Ecto neural progenitor cell (in vitro differentiated cells): ENCODE measurements around the gene FARP1.
"Not testable (repeated sequence)": the region's sequence is repeated elsewhere in the genome, so short reads cannot be mapped to it uniquely, and the experiment has no call there.

Source experiments
- DNase-seq: peaks from one replicate; pipeline ENCODE4 v3.0.0-alpha.2; 2018; ENCODE audit warnings: low spot score

Gene FARP1

DNA sequence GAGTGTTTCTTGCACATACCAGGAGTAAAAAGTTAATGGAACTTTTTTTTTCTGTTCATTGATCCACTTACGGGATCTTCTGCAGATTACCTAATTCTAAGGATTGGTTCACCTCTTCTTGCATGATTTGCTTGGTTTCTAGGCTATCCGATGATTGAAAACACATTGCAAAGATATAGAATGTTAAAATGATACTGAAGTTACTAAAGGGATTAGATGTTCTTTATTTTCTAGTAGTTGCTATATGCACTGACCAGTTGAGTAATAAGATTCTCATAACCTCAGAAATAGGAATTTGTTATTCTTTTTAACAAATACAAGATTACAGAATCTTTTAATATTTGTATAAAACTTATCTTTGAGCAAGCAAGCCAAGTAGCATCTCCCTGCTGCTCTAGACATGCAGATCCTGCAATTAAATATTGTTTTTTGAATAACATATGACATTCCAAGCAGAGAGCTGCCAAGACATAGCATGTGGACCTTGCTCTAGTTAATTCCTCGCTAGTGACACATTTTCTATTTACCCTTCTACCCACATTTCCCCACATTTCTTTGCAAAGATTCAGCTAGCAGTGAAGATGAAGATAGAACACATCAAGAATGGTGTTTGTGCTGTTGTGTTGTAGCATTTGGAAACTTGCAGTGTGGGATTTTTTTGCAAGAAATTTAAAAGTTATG lies 85.9 kb downstream of the FARP1 start:
- DNase-seq = no peak

DNA sequence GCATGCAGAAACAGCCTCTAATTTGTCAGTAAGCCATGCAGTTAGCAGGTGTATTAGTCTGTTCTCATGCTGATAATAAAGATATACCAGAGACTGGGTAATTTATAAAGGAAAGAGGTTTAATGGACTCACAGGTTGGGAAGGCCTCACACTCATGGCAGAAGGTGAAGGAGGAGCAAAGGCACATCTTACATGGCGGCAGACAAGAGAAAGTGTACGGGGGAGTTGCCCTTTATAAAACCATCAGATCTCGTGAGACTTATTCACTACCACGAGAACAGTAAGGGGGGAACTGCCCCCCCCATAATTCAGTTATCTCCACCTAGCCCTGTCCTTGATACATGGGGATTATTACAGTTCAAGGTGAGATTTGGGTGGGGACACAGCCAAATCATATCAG lies 87.9 kb downstream of the FARP1 start:
- DNase-seq = not testable (repeated sequence)

- DNase-seq = no peak
Measured at GRCh38 chr13:98232456-98232855, 89.6 kb downstream of the FARP1 start.

GRCh38 chr13:98233127-98233526 lies 90.2 kb downstream of the FARP1 start:
- no peak for DNase-seq

GRCh38 chr13:98234348-98234747 lies 91.5 kb downstream of the FARP1 start:
- DNase-seq = no peak

DNA sequence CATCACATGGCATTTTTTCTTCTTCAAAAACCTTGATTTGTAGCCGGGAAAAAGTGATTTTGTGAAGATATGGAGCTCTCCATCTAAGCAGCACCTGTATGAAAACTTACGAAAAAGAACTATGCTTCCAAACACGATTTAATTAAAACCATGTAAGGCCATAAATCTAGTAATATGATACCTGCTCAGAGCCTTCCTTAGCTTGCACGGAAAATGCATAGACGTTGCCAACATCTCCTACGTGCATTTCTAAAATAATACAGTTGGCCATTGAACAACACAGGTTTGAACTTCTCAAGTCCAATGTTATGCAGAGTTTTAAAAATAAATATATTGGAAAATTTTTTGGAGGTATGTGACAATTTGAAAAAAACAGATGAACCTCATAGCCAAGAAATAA lies 93.3 kb downstream of the FARP1 start:
- DNase-seq = no peak

GRCh38 chr13:98237331-98237730 lies 94.4 kb downstream of the FARP1 start:
- DNase-seq = no peak

- DNase-seq = no peak
Measured at GRCh38 chr13:98239162-98240076, 96.5 kb downstream of the FARP1 start.

- DNase-seq = no peak
Measured at GRCh38 chr13:98240135-98240534, 97.2 kb downstream of the FARP1 start.

- DNase-seq = no peak
Measured at GRCh38 chr13:98240974-98241373, 98.1 kb downstream of the FARP1 start.

- no peak for DNase-seq
Measured at GRCh38 chr13:98241976-98242375, 99.1 kb downstream of the FARP1 start.

- no peak for DNase-seq
Measured at GRCh38 chr13:98242403-98242802, 99.5 kb downstream of the FARP1 start.

DNA sequence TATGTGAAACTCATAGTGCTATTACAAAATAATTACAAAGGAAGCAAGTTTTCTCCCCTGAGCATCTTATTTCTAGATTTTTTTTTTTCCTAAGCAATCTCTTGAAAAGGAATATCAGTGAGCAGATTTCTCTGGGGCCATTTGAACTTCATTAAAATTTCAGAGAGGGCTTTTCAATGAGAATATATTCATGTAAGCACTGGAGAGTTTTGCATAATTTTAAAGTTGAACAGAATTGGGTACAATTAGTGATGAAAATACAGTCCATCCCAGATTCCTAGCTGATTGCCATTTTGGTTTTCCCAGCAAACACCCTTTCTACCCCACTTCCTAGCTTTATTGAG lies 101.0 kb downstream of the FARP1 start:
- no peak for DNase-seq

- no peak for DNase-seq
Measured at GRCh38 chr13:98246538-98247172, 103.8 kb downstream of the FARP1 start.

GRCh38 chr13:98251708-98252107 lies 108.8 kb downstream of the FARP1 start:
- no peak for DNase-seq

DNA sequence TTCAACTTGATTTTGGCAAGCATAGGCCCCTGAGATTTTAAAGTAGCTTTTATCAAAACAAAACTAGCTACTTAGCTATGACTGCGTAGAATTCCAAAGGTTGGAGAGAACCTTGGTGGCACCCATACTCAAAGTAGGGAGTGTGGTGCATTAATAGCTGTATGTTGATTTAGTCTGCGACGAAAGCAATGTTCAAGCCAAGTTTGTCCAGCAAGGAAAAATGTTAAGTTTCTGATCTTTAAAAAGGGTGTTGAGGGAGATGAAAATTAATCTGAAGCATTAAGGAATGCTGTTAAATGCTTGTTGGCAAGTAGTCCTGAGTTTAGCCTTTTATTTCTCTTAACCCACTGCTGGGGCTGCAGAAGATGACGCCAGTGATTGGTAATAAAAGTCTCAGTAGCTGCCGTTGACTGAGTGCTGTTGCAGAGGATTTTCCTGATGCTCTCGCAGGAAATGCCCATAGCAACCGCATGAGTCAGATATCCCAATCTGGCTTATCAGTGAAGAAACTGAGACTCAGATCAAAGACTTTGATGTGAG lies 110.1 kb downstream of the FARP1 start:
- no peak for DNase-seq

DNA sequence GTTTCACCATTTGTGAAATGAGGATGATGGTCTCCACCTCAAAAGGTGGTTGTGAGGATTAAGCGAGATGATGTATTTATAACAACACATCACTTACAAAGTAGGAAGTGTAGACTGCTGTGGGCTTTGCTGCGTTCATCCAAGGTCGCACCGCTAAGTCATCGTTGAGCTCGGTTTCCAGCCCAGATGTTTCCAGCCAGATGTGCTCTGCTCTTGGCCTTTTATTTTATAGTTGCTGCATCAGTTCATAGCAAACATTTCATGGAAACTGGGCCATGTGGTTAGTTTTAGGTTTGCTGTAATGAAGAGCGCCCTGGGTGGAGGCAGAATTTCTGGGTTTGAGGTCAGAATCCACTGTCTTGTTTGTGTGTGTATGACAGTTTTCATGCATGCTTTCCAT lies 110.6 kb downstream of the FARP1 start:
- DNase-seq = no peak

GRCh38 chr13:98254513-98254912 lies 111.6 kb downstream of the FARP1 start:
- DNase-seq = no peak

GRCh38 chr13:98258226-98258625 lies 115.3 kb downstream of the FARP1 start:
- no peak for DNase-seq

GRCh38 chr13:98260357-98261164 lies 117.7 kb downstream of the FARP1 start:
- no peak for DNase-seq

DNA sequence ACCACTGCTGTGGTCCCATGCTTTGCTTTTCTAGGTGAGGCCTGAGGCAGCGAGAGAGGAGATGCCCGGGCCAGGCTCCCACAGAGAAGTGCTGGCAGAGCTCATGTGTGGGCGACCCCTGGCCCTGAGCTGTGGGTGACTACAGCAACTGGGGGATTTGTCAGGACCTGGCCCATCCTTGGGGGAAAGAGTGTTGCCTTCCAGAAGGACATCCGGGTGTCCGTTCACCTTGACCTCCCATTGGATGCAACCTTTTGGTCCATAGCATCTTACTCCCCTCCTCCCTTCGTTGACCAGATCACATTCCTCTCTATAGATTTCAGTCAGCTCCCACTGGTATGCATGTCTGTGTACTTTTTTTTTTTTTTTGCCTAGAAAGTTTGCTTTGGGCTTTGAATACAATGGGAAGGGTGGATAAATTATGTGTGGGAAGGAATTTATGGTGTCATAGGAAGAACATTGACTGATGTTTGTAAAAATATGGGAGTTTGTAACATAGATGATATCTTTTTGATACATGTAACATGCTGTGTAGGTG lies 118.3 kb downstream of the FARP1 start:
- DNase-seq = no peak

GRCh38 chr13:98262292-98262691 lies 119.4 kb downstream of the FARP1 start:
- no peak for DNase-seq
